IPS DF 6.9 (cell line): ENCODE measurements around the gene RBM19.

ENCODE experiments used
- DNase-seq: peaks from one replicate; pipeline ENCODE4 v3.0.0-alpha.2; 2013; ENCODE audit warnings: low read depth, low spot score
- H3K27ac ChIP-seq: one replicate; pipeline ENCODE4 v1.5.1; 2013; ENCODE audit warnings: low read length, control low read depth
- H3K27me3 ChIP-seq: 2 replicates; pipeline ENCODE4 v1.6.1; 2013; ENCODE audit warnings: mild to moderate bottlenecking, low read length; ENCODE audit not compliant: control insufficient read depth, insufficient read depth
- H3K36me3 ChIP-seq: 2 replicates; pipeline ENCODE4 v1.6.1; 2013; ENCODE audit warnings: low read length; ENCODE audit not compliant: control insufficient read depth, insufficient read depth
- H3K4me1 ChIP-seq: 2 replicates; pipeline ENCODE4 v1.6.1; 2013; ENCODE audit warnings: low read length; ENCODE audit not compliant: control insufficient read depth, insufficient read depth
- H3K4me3 ChIP-seq: 2 replicates; pipeline ENCODE4 v1.5.1; 2013; ENCODE audit warnings: mild to moderate bottlenecking, low read length
- H3K9me3 ChIP-seq: 2 replicates; pipeline ENCODE4 v1.6.1; 2013; ENCODE audit warnings: low read length, inconsistent platforms; ENCODE audit not compliant: control insufficient read depth, insufficient read depth
- WGBS: extraction: QIAGEN DNeasy Blood & Tissue Kit; methylation state at CpG from one replicate; pipeline ENCODE4 v1.1.7; 2013; ENCODE audit warnings: mixed read lengths, missing lambda C conversion rate; ENCODE audit not compliant: insufficient read length, insufficient coverage; 5-methylcytosine and 5-hydroxymethylcytosine counted together

RBM19 gene

DNA sequence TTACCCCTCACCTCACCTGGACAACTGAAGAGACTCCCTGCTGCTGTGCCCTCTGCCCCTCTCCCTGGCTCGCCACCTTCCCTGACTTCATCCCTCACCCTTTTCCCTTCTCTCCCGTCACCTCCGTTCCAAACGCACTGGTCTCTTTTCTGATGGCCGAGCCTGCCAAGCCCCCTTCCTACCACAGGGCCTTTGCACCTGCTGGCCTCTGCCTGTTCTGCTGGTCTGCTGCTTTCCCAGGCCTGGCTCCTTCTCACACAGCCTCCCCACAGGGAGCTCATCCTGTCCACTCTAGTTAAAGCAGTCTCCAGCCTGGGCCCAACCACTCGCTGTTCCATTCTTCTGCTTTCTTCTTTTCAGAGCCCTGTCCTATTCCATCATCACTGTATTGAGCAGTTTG is 34.6 kb downstream of the RBM19 start:
- H3K36me3 ChIP-seq = peaks cover 13% of the 10 kb centered on the region; the same call in 1 of the 2 replicates
- no CpG with 5 or more reads among the region's 6 CpGs for WGBS
- H3K4me1 ChIP-seq = 0 out of 2 replicates have a peak, but pooled peaks cover 2% of the 10 kb centered on the region
- H3K9me3 ChIP-seq = no peaks in the 10 kb centered on the region
- DNase-seq = no peak
- no peak overlapping the region for H3K27ac ChIP-seq
- H3K4me3 ChIP-seq = no peak overlapping the region
- no peaks in the 10 kb centered on the region for H3K27me3 ChIP-seq

DNA sequence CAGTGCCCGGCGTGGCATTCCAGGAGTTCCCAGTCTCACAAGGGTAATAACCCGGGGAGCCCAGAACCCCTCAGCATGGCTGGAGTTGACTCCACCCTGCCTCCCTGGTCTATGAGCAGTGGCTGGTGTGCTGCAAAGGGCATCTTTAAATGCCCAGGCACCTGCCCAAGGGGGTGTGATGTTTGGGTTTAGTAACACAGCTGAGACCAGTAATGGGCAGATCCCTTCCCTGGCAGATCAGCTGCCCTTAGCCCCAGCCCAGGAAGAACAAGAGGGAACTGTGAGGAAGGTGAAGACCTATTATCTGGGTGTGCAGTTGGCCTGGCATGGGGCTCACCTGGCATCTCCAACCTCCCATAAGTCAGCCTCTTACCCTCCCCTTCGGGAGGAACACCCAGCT is 35.9 kb downstream of the RBM19 start:
- Histone ChIP-seq H3K27me3 (no peaks in the 10 kb centered on the region), H3K9me3 (no peaks in the 10 kb centered on the region), H3K36me3 (peaks cover 14% of the 10 kb centered on the region; the same call in 1 of the 2 replicates), H3K27ac (no peak overlapping the region), H3K4me3 (no peak overlapping the region), H3K4me1 (0 out of 2 replicates have a peak, but pooled peaks cover 2% of the 10 kb centered on the region)
- no CpG with 5 or more reads among the region's 4 CpGs for WGBS
- DNase-seq = no peak

DNA sequence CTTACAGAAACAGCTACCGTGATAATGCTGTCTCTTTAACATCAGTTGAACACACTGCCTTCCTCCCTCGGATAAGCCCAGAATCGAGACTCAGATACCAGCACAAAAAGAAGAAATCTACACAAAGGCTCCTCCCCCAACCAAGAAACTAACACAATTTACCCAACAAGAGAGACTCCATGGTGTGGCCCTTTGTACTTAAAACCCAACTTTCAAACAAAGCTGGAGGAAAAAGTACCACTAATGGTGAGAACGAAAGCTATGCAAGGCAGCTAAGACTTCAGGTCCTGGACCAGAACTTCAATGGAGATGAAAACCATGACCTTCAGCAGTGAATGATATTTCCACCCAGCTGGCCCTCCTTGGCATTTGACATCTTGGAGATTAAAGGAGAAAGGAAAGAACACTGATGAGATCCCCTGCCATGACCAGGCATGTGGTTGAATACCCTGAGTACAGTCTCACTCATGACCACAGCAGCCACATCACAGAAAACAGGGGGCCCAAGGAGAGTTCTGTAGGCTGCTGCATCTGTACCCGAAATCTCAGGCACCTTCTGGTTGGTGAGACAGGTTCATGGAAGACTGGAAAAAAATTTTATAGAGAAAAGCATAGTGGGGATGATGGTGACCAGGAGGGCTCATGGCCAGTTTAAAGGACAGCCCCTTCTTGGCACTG is 36.7 kb downstream of the RBM19 start:
- Histone ChIP-seq H3K36me3 (peaks cover 14% of the 10 kb centered on the region; the same call in 1 of the 2 replicates), H3K4me3 (no peak overlapping the region), H3K4me1 (0 out of 2 replicates have a peak, but pooled peaks cover 2% of the 10 kb centered on the region), H3K9me3 (no peaks in the 10 kb centered on the region), H3K27ac (no peak overlapping the region), H3K27me3 (no peaks in the 10 kb centered on the region)
- no CpG with 5 or more reads among the region's 5 CpGs for WGBS
- DNase-seq = no peak

DNA sequence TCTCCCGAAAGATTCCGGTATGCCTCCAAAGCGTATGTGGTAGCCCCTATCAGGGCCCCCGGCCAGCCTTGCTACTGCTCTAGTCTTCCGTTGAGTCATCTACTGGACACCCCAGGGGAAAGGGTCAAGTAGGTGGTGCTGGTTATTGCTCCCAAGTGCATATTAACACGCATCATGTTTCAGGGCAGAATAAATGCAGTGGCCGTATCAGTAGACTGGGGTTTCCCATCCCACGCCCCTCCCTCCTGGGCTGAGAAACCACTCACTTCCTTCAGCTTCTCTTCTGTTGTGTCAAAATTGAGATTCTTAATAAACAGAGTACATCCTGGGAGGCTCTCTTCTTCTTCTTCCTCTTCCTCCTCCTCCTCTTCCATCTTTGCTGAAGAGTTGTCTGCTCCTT is 39.3 kb downstream of the RBM19 start:
- H3K36me3 ChIP-seq = peaks cover 18% of the 10 kb centered on the region; the same call in 1 of the 2 replicates
- H3K27ac ChIP-seq = no peak overlapping the region
- no peaks in the 10 kb centered on the region for H3K27me3 ChIP-seq
- WGBS = no CpG with 5 or more reads among the region's 8 CpGs
- H3K4me1 ChIP-seq = 0 out of 2 replicates have a peak, but pooled peaks cover 2% of the 10 kb centered on the region
- no peak overlapping the region for H3K4me3 ChIP-seq
- H3K9me3 ChIP-seq = no peaks in the 10 kb centered on the region
- DNase-seq = no peak

DNA sequence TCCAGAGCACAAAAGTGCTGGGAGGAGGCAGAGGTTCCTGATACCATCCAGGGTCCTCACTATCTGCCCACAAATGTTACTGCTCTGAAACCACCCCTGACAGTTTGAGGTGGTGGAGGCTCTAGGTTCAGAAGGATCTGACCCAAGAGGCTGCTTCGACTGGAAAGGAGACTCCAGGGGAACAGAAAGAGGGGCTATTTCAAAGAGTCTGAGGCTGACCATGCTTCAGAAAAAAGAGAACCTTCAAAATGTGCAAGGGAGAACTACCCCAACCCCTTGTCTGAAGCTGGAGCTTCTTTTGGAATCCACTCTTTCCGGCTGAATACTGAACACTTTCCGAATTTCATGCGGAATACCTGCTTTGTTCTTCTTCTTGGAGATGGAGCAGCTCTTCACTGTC is 41.8 kb downstream of the RBM19 start:
- peaks cover 17% of the 10 kb centered on the region; the same call in 1 of the 2 replicates for H3K36me3 ChIP-seq
- no peak for DNase-seq
- WGBS = no CpG with 5 or more reads among the region's 4 CpGs
- no peak overlapping the region for H3K27ac ChIP-seq
- H3K4me1 ChIP-seq = 0 out of 2 replicates have a peak, but pooled peaks cover 2% of the 10 kb centered on the region
- H3K9me3 ChIP-seq = no peaks in the 10 kb centered on the region
- H3K27me3 ChIP-seq = no peaks in the 10 kb centered on the region
- H3K4me3 ChIP-seq = no peak overlapping the region

DNA sequence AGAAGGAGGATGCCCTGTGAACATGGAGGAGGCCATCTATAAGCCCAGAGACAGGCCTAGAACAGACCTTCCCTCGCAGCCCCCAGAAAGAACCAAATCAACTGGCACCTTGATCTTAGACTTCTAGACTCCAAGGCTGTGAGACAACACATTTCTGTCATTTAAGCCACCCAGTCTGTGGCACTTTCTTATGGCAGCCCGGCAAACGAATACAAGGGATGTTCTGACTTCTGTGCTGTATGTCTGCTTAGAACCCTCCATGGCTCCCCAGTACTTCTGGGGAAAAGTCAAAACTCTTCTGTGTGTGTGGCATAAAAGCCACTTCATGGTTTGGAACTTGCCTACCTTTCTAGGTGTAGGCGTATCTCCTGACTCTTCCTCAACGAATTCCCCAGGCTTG is 42.9 kb downstream of the RBM19 start:
- H3K27ac ChIP-seq = no peak overlapping the region
- DNase-seq = no peak
- H3K27me3 ChIP-seq = no peaks in the 10 kb centered on the region
- no peaks in the 10 kb centered on the region for H3K9me3 ChIP-seq
- no peaks in the 10 kb centered on the region for H3K4me1 ChIP-seq
- WGBS = no CpG with 5 or more reads among the region's 5 CpGs
- peaks cover 17% of the 10 kb centered on the region; the same call in 1 of the 2 replicates for H3K36me3 ChIP-seq
- H3K4me3 ChIP-seq = no peak overlapping the region

DNA sequence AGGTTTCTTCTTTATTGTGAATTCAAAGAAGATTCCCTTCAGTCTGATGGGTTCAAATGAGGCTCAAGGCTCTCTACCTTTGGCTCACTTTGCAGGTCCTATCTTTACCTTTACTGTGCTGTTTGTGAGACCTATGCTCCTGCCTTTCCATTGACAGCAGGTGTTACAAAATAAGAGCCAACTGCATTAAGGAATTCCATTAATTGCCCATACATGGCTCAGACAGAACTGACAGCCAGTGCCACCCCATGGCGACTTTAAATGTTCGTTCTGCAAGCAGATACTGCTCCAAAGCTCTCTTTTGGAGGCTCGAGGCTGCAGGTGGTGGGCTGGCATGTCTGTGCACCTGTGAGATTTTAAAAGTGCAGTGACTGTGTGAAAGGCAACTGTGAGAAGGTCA is 44.7 kb downstream of the RBM19 start:
- H3K36me3 ChIP-seq = peaks cover 12% of the 10 kb centered on the region; the same call in 1 of the 2 replicates
- WGBS = no CpG with 5 or more reads among the region's 3 CpGs
- no peaks in the 10 kb centered on the region for H3K4me1 ChIP-seq
- H3K27me3 ChIP-seq = no peaks in the 10 kb centered on the region
- no peak overlapping the region for H3K4me3 ChIP-seq
- no peak for DNase-seq
- no peaks in the 10 kb centered on the region for H3K9me3 ChIP-seq
- H3K27ac ChIP-seq = no peak overlapping the region

DNA sequence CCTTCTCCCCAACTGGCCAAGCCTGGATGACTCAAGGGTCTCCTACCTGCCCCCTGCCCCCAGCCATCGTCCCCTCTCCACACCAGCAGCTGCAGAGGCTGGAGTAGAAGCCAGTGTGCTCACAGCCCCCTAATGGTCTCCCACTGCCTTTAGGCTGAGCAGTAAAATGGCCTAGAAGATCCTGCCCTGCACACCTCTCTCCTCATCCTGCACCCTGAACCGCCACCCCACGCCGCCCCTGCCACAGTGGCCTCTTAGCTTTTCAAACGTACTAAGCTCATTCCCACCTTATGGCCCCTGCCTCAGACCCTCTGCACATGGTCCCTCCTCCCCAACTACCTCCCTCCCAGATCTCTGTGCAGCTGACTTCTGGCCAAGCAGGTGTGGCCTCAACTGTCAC is 46.3 kb downstream of the RBM19 start:
- no peaks in the 10 kb centered on the region for H3K9me3 ChIP-seq
- H3K27ac ChIP-seq = no peak overlapping the region
- H3K4me3 ChIP-seq = no peak overlapping the region
- DNase-seq = no peak
- H3K4me1 ChIP-seq = no peaks in the 10 kb centered on the region
- peaks cover 8% of the 10 kb centered on the region for H3K36me3 ChIP-seq
- H3K27me3 ChIP-seq = no peaks in the 10 kb centered on the region
- WGBS = no CpG with 5 or more reads among the region's 5 CpGs

DNA sequence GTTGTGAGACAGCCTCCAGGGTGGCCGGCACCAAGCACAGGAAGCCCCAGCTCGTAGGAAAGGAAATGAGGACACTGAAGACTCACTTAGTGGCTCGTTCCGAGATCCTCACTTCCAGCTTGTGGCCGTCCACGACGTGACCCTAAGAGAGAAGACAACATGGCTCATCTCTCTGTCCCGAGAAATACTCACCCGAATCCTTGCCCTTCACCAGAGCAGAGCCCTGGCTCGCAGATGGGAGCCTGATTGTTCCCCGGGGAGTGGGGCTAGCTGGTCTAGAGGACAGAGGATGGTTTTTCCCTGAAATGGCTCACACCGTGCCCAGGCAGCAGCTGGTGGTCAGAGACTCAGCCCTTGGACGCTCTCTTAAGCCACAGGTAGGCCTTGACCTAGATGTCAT is 47.8 kb downstream of the RBM19 start:
- H3K9me3 ChIP-seq = no peaks in the 10 kb centered on the region
- peaks cover 4% of the 10 kb centered on the region for H3K36me3 ChIP-seq
- H3K27me3 ChIP-seq = no peaks in the 10 kb centered on the region
- no peaks in the 10 kb centered on the region for H3K4me1 ChIP-seq
- H3K27ac ChIP-seq = no peak overlapping the region
- WGBS = no CpG with 5 or more reads among the region's 13 CpGs
- DNase-seq = no peak
- H3K4me3 ChIP-seq = no peak overlapping the region

DNA sequence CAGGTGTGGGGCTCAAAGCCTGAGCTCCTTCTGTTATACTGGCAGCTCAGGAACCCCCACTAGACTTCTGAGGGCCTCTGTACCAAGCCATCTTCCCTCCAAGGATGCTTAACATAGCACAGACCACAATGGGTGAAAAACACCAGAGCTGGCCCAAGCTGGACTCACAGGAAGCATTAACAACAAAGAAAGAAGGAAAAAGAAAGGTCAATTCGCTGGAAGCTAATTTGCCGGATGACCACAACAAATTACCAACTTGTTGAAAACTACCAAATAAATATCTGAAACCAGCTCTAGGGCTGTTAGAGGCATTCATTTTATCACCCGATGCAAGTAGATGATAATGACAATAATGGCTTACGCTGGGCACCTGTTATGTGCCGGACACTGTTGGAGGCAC is 48.7 kb downstream of the RBM19 start:
- WGBS = no CpG with 5 or more reads among the region's 5 CpGs

DNA sequence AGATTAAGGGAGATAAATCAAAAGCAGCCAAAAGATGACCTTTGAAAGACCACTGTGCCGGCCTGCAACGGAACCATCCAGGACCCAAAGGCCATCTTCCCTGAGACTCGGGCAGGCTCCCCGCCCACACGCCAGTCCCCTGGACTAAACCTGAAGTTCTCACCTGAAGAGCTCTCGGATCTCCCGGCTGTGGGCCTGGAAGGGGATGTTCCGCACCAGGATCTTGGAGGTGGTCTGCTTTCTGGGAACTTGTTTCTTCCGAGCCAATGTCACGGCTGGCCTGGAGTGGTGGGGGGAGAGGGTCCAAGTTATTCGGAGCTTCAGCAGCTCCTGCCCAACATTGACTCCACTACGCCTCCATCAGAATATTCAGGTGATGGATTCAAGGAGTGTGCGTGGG is 51.3 kb downstream of the RBM19 start:
- H3K27me3 ChIP-seq = no peaks in the 10 kb centered on the region
- no peak overlapping the region for H3K27ac ChIP-seq
- no peaks in the 10 kb centered on the region for H3K9me3 ChIP-seq
- no CpG with 5 or more reads among the region's 13 CpGs for WGBS
- DNase-seq = no peak
- H3K4me1 ChIP-seq = no peaks in the 10 kb centered on the region
- H3K4me3 ChIP-seq = no peak overlapping the region
- H3K36me3 ChIP-seq = peaks cover 5% of the 10 kb centered on the region

More for the DNA sequence above, 48.7 kb downstream of the RBM19 start:
- no peak for DNase-seq
- Histone ChIP-seq H3K9me3 (no peaks in the 10 kb centered on the region), H3K27ac (no peak overlapping the region), H3K27me3 (no peaks in the 10 kb centered on the region), H3K4me3 (no peak overlapping the region), H3K4me1 (no peaks in the 10 kb centered on the region), H3K36me3 (peaks cover 2% of the 10 kb centered on the region)
